Measurements from ENCODE around the gene GATA1. TPM values are rescaled to one million over a fixed set of nuclear protein-coding genes. Genes with fewer than 3 reads are reported as not detected.

The GATA1 gene
- total RNA-seq, 4 donors from 2014 or later = not detected

GRCh38 chrX:48784726-48785125 is 1.7 kb upstream of the GATA1 start:
- no peak for ATAC-seq (ENCODE audit: low FRiP score)
- no peak for DNase-seq (ENCODE audit: low spot score)
- TF ChIP-seq CTCF (IDR thresholded peaks at IDR 0.05) = no peak

- DNase-seq (ENCODE audit: low spot score) (no peak), ATAC-seq (ENCODE audit: low FRiP score) (no peak)
- TF ChIP-seq CTCF (IDR thresholded peaks at IDR 0.05) = no peak
Measured at GRCh38 chrX:48785186-48785539, 1.2 kb upstream of the GATA1 start.

GRCh38 chrX:48785540-48786214 is 713 bp upstream of the GATA1 start:
- DNase-seq (ENCODE audit: low spot score) = no peak
- no peak for TF ChIP-seq CTCF (IDR thresholded peaks at IDR 0.05)

GRCh38 chrX:48786825-48787504 is 575 bp downstream of the GATA1 start:
- ATAC-seq (ENCODE audit: low FRiP score) (no peak), DNase-seq (ENCODE audit: low spot score) (no peak)
- TF ChIP-seq CTCF (IDR thresholded peaks at IDR 0.05) = no peak

More at GRCh38 chrX:48785540-48786214, 713 bp upstream of the GATA1 start:
- no peak for ATAC-seq (ENCODE audit: low FRiP score)

GRCh38 chrX:48787505-48788443 is 1.4 kb downstream of the GATA1 start:
- no peak for TF ChIP-seq CTCF (IDR thresholded peaks at IDR 0.05)
- DNase-seq (ENCODE audit: low spot score) (no peak), ATAC-seq (ENCODE audit: low FRiP score) (no peak)

- ATAC-seq (ENCODE audit: low FRiP score) = no peak
- TF ChIP-seq CTCF (IDR thresholded peaks at IDR 0.05) = no peak
- DNase-seq (ENCODE audit: low spot score) = no peak
Measured at GRCh38 chrX:48789366-48790220, 3.2 kb downstream of the GATA1 start.
